ENCODE measurements around the gene EPAS1.

Gene EPAS1

DNA sequence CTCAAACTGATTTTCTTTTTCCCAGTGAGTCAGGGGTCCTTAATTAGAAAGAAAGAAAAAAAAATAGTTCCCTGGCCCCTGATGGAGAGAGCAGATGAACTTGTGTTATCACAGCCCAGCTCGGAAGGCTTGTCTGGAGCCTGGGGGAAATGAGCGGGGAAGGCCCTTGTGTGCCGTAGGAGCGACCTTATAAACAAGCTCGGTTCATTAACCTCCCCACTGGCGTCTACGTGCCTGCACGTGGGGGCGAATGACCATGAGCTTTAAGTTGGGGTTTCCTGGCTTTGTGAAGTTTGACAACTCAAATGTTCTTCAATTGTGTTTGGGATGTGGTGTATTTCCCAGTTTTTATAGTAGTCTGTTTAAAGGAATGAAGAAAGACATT lies 69.5 kb downstream of the EPAS1 start:
- TF ChIP-seq, protein P1, sequence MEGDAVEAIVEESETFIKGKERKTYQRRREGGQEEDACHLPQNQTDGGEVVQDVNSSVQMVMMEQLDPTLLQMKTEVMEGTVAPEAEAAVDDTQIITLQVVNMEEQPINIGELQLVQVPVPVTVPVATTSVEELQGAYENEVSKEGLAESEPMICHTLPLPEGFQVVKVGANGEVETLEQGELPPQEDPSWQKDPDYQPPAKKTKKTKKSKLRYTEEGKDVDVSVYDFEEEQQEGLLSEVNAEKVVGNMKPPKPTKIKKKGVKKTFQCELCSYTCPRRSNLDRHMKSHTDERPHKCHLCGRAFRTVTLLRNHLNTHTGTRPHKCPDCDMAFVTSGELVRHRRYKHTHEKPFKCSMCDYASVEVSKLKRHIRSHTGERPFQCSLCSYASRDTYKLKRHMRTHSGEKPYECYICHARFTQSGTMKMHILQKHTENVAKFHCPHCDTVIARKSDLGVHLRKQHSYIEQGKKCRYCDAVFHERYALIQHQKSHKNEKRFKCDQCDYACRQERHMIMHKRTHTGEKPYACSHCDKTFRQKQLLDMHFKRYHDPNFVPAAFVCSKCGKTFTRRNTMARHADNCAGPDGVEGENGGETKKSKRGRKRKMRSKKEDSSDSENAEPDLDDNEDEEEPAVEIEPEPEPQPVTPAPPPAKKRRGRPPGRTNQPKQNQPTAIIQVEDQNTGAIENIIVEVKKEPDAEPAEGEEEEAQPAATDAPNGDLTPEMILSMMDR (IDR thresholded peaks at IDR 0.05; ENCODE audit: low read depth, low read length) = no peak
- DNase-seq (ENCODE audit: extremely low read depth, low read depth) = no peak

DNA sequence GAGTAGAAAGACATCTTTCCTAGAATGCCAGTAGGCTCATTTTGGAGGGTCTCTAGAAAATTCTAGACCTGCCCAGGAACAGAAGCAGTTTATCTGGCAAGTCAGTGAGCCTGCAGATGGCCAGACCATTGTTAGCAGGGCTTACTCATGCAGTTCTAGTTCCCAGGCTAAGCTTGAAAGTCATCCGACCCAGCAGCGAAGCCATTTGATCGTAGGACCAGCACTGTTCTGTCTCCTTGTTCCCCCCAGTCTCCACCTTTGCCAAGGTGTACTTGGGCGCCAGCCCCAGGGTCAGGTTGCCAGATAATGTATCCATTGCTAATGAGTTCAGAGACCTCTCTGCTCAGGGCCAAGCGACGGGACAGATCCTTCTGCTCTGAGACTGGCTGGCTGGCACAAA lies 70.1 kb downstream of the EPAS1 start:
- DNase-seq (ENCODE audit: extremely low read depth, low read depth) = no peak
- TF ChIP-seq, protein P1 (IDR thresholded peaks at IDR 0.05; ENCODE audit: low read depth, low read length) = no peak

DNA sequence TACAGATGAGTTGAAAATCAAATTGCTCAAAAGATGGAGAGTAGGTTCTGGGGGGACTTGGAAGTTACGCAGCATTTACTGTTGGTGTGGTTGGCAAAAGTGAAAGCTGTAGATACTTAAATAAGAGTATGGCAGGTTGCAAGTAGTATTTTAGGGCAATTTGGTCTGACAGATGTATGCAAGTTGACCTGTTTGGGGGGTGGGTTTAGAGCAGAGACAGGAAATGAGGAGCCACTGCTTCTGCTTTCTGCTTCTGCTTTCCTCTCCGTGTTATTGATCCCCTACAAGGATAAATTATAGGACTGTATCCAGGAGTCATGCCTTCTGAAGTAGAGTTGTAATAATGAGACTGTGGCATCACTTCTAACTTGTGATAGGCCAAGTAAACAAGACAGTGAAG lies 71.2 kb downstream of the EPAS1 start:
- no peak for DNase-seq (ENCODE audit: extremely low read depth, low read depth)
- TF ChIP-seq, protein P1 (IDR thresholded peaks at IDR 0.05; ENCODE audit: low read depth, low read length) = no peak

DNA sequence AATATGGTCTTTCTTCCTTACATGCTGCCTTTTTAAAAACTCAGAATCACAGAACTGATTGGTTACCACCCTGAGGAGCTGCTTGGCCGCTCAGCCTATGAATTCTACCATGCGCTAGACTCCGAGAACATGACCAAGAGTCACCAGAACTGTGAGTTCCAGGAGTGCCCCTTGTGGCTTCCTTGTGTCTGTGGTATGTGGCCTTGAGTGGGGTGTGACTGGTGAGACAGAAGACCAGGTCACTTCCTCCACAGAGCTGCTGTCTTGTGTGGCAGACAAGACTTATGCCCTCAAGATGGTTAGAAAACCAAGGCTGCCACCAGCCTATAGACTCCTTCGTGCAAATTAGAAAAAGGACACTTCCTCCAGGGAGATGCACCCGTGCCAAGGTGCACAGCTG lies 72.6 kb downstream of the EPAS1 start:
- no peak for DNase-seq (ENCODE audit: extremely low read depth, low read depth)
- TF ChIP-seq, protein P1 (IDR thresholded peaks at IDR 0.05; ENCODE audit: low read depth, low read length) = no peak

DNA sequence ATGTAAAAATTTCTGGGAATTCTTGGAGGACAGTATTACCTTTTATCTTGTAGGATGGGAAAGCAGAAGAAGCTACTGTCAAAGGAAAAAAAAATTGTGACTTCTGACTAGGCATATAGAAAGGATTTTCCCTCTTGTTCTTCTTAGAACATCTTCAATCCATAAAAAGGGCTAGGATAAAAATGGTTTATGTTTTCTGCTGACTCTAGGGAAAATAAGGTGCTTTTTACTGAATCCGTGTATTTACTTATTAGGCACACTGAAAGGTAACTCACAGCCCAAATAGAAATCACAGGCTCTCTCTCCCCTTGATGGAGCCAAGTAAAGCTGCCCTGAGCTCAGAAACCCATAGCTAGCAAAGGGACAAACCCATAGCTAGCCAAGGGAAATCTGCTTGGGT lies 74.6 kb downstream of the EPAS1 start:
- TF ChIP-seq, protein P1 (IDR thresholded peaks at IDR 0.05; ENCODE audit: low read depth, low read length) = no peak
- DNase-seq (ENCODE audit: extremely low read depth, low read depth) = no peak

DNA sequence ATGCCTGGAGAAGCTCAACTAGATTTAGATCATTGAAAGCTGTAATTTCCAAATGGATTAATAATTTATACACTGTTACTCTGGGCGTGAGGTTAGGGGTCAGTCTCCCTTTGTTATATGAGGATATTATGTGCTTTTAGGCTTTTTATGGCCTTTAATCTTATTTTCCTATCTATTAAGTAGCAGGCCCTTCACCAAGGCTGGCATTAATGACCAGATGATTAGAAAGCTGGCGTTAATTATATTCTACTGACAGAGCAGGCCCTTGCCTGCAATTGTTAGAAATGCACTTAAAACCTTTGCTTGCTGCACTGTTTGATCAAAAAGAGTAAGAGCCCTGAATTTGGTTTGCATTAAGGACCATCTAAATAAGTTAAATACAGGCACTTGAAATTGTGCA lies 75.3 kb downstream of the EPAS1 start:
- DNase-seq (ENCODE audit: extremely low read depth, low read depth) = no peak
- TF ChIP-seq, protein P1 (IDR thresholded peaks at IDR 0.05; ENCODE audit: low read depth, low read length) = no peak

DNA sequence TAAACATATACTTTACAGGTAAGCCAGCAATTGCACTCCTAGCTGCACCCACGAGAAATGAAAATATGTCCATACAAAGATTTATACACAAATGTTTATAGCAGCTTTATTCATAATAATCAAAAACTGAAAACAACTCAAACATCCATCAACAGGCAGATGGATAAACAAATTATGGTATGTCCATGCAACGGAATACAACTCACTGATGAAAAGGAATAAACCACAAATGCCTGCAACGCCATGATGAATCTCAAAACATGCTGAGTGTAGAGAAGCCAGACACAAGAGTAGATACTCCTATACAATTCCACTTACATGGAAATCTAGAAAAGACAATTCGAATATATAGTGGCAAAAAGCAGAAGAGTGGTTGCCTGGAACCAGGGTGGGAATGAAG lies 76.0 kb downstream of the EPAS1 start:
- TF ChIP-seq, protein P1 (IDR thresholded peaks at IDR 0.05; ENCODE audit: low read depth, low read length) = no peak
- DNase-seq (ENCODE audit: extremely low read depth, low read depth) = no peak

Measured in AG09319 (cell line).